HG03342 (cell line): ENCODE results near the gene SPAG9.

Experiments
- ATAC-seq: cut with Tn5 transposase; IDR thresholded peaks from one replicate; pipeline ENCODE4 v1.9.1; 2021; ENCODE audit warnings: mild to moderate bottlenecking, moderate library complexity; ENCODE audit not compliant: unreplicated experiment

Gene SPAG9

GRCh38 chr17:50955667-50956120 is 165.0 kb downstream of the SPAG9 start:
- ATAC-seq, result no peak

GRCh38 chr17:50955160-50955559 is 165.5 kb downstream of the SPAG9 start:
- no peak for ATAC-seq

- no peak for ATAC-seq
Measured at GRCh38 chr17:50954641-50955121, 166.0 kb downstream of the SPAG9 start.

- no peak for ATAC-seq
Measured at GRCh38 chr17:50953831-50954601, 166.7 kb downstream of the SPAG9 start.

- ATAC-seq, result no peak
Measured at GRCh38 chr17:50953518-50953830, 167.2 kb downstream of the SPAG9 start.

- no peak for ATAC-seq
Measured at GRCh38 chr17:50952889-50953288, 167.8 kb downstream of the SPAG9 start.

GRCh38 chr17:50952013-50952412 is 168.7 kb downstream of the SPAG9 start:
- no peak for ATAC-seq

GRCh38 chr17:50949989-50950877 is 170.4 kb downstream of the SPAG9 start:
- ATAC-seq, result no peak

GRCh38 chr17:50949128-50949988 is 171.3 kb downstream of the SPAG9 start:
- no peak for ATAC-seq

- ATAC-seq, result no peak
Measured at GRCh38 chr17:50948711-50949110, 172.0 kb downstream of the SPAG9 start.

GRCh38 chr17:50947782-50948543 is 172.7 kb downstream of the SPAG9 start:
- ATAC-seq, result no peak

GRCh38 chr17:50946891-50947781 is 173.5 kb downstream of the SPAG9 start:
- no peak for ATAC-seq

GRCh38 chr17:50946223-50946890 is 174.3 kb downstream of the SPAG9 start:
- no peak for ATAC-seq

- ATAC-seq, result no peak
Measured at GRCh38 chr17:50945779-50946222, 174.9 kb downstream of the SPAG9 start.

GRCh38 chr17:50944902-50945720 is 175.6 kb downstream of the SPAG9 start:
- ATAC-seq, result no peak

GRCh38 chr17:50944054-50944901 is 176.4 kb downstream of the SPAG9 start:
- ATAC-seq, result peak; percentile 46

- no peak for ATAC-seq
Measured at GRCh38 chr17:50943575-50943933, 177.1 kb downstream of the SPAG9 start.
